GM12878 (cell line): ENCODE measurements around the gene LHX6. TPM values are rescaled to one million over a fixed set of nuclear protein-coding genes. Genes with fewer than 3 reads are reported as not detected.

ENCODE experiments used
- ATAC-seq: fragments of 200-7000 bp; cut with Tn5 transposase; 3 replicates; pipeline ENCODE4 v1.9.1; 2020; ENCODE audit warnings: mild to moderate bottlenecking, moderate library complexity
- BruUV-seq: library from RNA; stranded (reverse); fragments of 400-500 nt; replicated peaks from 2 replicates; lab custom pipeline; 2021; lab: Mats Ljungman, UMichigan
- CTCF ChIA-PET: fragments of 300-600 bp; sonication (Branson Sonifier 250); formaldehyde crosslinking; extraction: SDS; loops from one replicate; lab custom pipeline; 2021; ENCODE audit warnings: inconsistent platforms; lab: Yijun Ruan, JAX
- POLR2A ChIA-PET: fragments of 350-600 bp; formaldehyde crosslinking; extraction: SDS; loops from one replicate; lab custom pipeline; 2021; ENCODE audit warnings: inconsistent platforms; lab: Charles Lee
- RAD21 ChIA-PET: fragments of 300-600 bp; sonication (Branson Sonifier 250); formaldehyde crosslinking; loops from one replicate; lab custom pipeline; 2023; ENCODE audit warnings: antibody characterized with exemption; ENCODE audit not compliant: unreplicated experiment; lab: Charles Lee
- SMC1A ChIA-PET: fragments of 300-600 bp; sonication (Branson Sonifier 250); formaldehyde crosslinking; loops from one replicate; lab custom pipeline; 2023; ENCODE audit not compliant: unreplicated experiment, uncharacterized antibody; lab: Charles Lee
- DNase-seq: peaks from one replicate; pipeline ENCODE4 v3.0.0-alpha.2; 2011; ENCODE audit warnings: low read depth, low spot score
- FAIRE-seq: peaks from 3 replicates; lab custom pipeline; 2011; peaks lifted over from hg19 to GRCh38; lab: Jason Lieb, UNC
- H2AFZ ChIP-seq: 2 replicates; pipeline ENCODE4 v1.6.0; 2011; ENCODE audit warnings: low read depth, low read length, control low read depth; ENCODE audit not compliant: control insufficient read depth
- H3K27ac ChIP-seq: 2 replicates; pipeline ENCODE4 v1.5.1; 2011; ENCODE audit warnings: control low read depth; ENCODE audit not compliant: control insufficient read depth, insufficient read depth
- H3K27me3 ChIP-seq, 2 experiments: replicated peaks in 1 of 2; 2 replicates each; pipeline versions ENCODE4 v1.6.0 to v1.6.1; 2011; ENCODE audit warnings: low read length in 1 of 2; ENCODE audit not compliant: control insufficient read depth in 2 of 2, insufficient read depth in 2 of 2
- H3K36me3 ChIP-seq, 2 experiments: 2 replicates each; pipeline ENCODE4 v1.5.1; 2011; ENCODE audit warnings: low read length in 1 of 2; ENCODE audit not compliant: control insufficient read depth in 2 of 2, insufficient read depth in 2 of 2
- H3K4me1 ChIP-seq: 2 replicates; pipeline ENCODE4 v1.6.1; 2011; ENCODE audit warnings: mild to moderate bottlenecking, low read length, moderate library complexity, mixed read lengths; ENCODE audit not compliant: control insufficient read depth, insufficient read depth
- H3K4me2 ChIP-seq: 2 replicates; pipeline ENCODE4 v1.6.0; 2011; ENCODE audit warnings: control low read depth; ENCODE audit not compliant: control insufficient read depth, insufficient read depth
- H3K4me3 ChIP-seq: fragments of 200-600 bp; sonication (generic); 2 replicates; pipeline ENCODE4 v1.5.1; 2016
- H3K79me2 ChIP-seq: 2 replicates; pipeline ENCODE4 v1.6.0; 2011; ENCODE audit warnings: low read length; ENCODE audit not compliant: control insufficient read depth, insufficient read depth
- H3K9ac ChIP-seq: 2 replicates; pipeline ENCODE4 v1.8.0; 2011; ENCODE audit warnings: low read length, control low read depth, mixed read lengths; ENCODE audit not compliant: control insufficient read depth, insufficient read depth
- H3K9me3 ChIP-seq: replicated peaks from 3 replicates; pipeline ENCODE4 v1.5.1; 2011; ENCODE audit warnings: mild to moderate bottlenecking, low read length; ENCODE audit not compliant: control insufficient read depth, insufficient read depth
- H4K20me1 ChIP-seq: 2 replicates; pipeline ENCODE4 v1.6.0; 2011; ENCODE audit not compliant: control insufficient read depth, insufficient read depth
- CBFB ChIP-seq: IDR thresholded peaks from 2 replicates; pipeline ENCODE4 v1.6.1; 2016; ENCODE audit warnings: antibody characterized with exemption, low read depth
- CREM ChIP-seq: IDR thresholded peaks from 2 replicates; pipeline ENCODE4 v1.6.1; 2014; ENCODE audit warnings: antibody characterized with exemption, low read depth
- EZH2 ChIP-seq: IDR thresholded peaks from 2 replicates; pipeline ENCODE4 v1.6.1; 2012; ENCODE audit warnings: low read depth, mild to moderate bottlenecking, control low read depth, inconsistent platforms, low read length, borderline replicate concordance; ENCODE audit not compliant: control insufficient read depth
- NFYB ChIP-seq: IDR thresholded peaks from 2 replicates; pipeline ENCODE4 v1.6.1; 2011; ENCODE audit warnings: low read depth, mild to moderate bottlenecking, low read length, improper control_type of control experiment, moderate library complexity; ENCODE audit not compliant: insufficient read depth
- RELA ChIP-seq: fragments of 450-650 bp; IDR thresholded peaks from 2 replicates; pipeline ENCODE4 v1.8.0; 2014; ENCODE audit warnings: borderline replicate concordance; ENCODE audit not compliant: partially characterized antibody
- TAF1 ChIP-seq: IDR thresholded peaks from 2 replicates; pipeline ENCODE4 v1.6.1; 2011; ENCODE audit warnings: mild to moderate bottlenecking, low read depth, low read length, borderline replicate concordance
- USF1 ChIP-seq: IDR thresholded peaks from 2 replicates; pipeline ENCODE4 v1.6.1; 2011; ENCODE audit warnings: borderline replicate concordance, low read depth, mild to moderate bottlenecking, moderate library complexity, mixed read lengths, low read length; ENCODE audit not compliant: insufficient read depth; ENCODE audit errors: extremely low read length
- WGBS: methylation state at CpG from one replicate; pipeline ENCODE4 v1.1.6; 2016; ENCODE audit warnings: low lambda C conversion rate; ENCODE audit not compliant: insufficient replicate concordance, insufficient coverage; ENCODE audit errors: missing lambda C conversion rate; 5-methylcytosine and 5-hydroxymethylcytosine counted together
- in situ Hi-C: fragments of 300-500 bp; cut with MboI; formaldehyde crosslinking; loops from 9 replicates; pipeline ENCODE4 v1.14.3; 2018; ENCODE audit warnings: mixed read lengths
- intact Hi-C: fragments of 100-400 bp; cut with micrococcal nuclease; formaldehyde crosslinking; loops from one replicate; pipeline ENCODE4 v1.14.2; 2022; ENCODE audit not compliant: unreplicated experiment
- polyA plus RNA-seq, 11 experiments: library from polyadenylated mRNA; depleted of rRNA in 4 of 11; unstranded in 6 of 11; stranded (reverse) in 5 of 11; fragments of >200 nt; fragmentation: Nextera tagmentation in 4 of 11; fragmentation: Illumina TruSeq in 1 of 11; extraction: Ambion mirVana in 4 of 11; extraction: Trizol in 1 of 11; gene quantifications; 1 replicate in 1 of 11; 2 replicates in 10 of 11; pipeline versions ENCODE4 v1.2.1 to v1.2.3, GENCODE V29; 2011 to 2016; ENCODE audit warnings: inconsistent platforms in 2 of 11, missing spikeins in 2 of 11, low read depth in 1 of 11
- total RNA-seq, 4 experiments: library from RNA; depleted of rRNA in 3 of 4; stranded (reverse); fragments of >200 nt in 3 of 4; fragmentation: Illumina TruSeq in 1 of 4; extraction: Trizol in 1 of 4; gene quantifications; 2 replicates each; pipeline versions ENCODE4 v1.2.1 to v1.2.3, GENCODE V29; 2013 to 2021

LHX6 gene
- total and polyA plus RNA-seq, 10 of the 15 experiments (the other 5 are each of a cell fraction or from before 2014, with no cell fraction given) = not detected

GRCh38 chr9:122197426-122197825 is 31.3 kb downstream of the LHX6 start (continued):
- TF ChIP-seq EZH2 = no peak

DNA sequence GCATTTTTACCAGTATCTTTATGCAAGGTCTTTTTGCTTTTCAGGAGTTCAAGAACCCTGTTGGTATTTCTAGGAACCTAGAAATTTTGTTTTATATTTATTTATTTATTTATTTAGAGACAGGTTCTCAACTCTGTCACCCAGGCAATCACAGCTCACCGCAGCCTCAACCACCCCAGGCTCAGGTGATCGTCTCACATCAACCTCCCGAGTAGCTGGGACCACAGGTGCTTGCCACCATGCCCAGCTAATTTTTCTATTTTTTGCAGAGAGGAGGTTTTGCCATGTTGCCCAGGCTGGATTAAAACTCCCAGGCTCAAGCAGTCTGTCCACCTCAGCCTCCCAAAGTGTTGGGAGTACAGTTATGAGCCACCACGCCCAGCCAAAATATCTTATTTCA is 32.9 kb downstream of the LHX6 start:
- Histone ChIP-seq H3K9me3 (no peaks in the 10 kb centered on the region), H3K27me3 (no peaks in the 10 kb centered on the region), H3K79me2 (no peaks in the 10 kb centered on the region), H3K9ac (no peak overlapping the region), H3K4me2 (no peak overlapping the region), H3K27ac (no peak overlapping the region), H4K20me1 (no peaks in the 10 kb centered on the region), H2AFZ (no peak overlapping the region), H3K36me3 (no peaks in the 10 kb centered on the region), H3K4me1 (no peaks in the 10 kb centered on the region), H3K4me3 (no peak overlapping the region)
- in situ Hi-C loops (no loop called here), intact Hi-C loops (no loop called here)
- 41% methylated on average over 4 of the region's 4 CpGs for WGBS
- BruUV-seq = no TSS peak
- DNase-seq (no peak), FAIRE-seq (no peak), ATAC-seq (no peak)
- TF ChIP-seq TAF1 = no peak
- TF ChIP-seq EZH2 = no peak
- TF ChIP-seq USF1 = no peak
- TF ChIP-seq NFYB = no peak
- TF ChIP-seq CREM = no peak
- TF ChIP-seq RELA = no peak
- no peak for TF ChIP-seq CBFB
- POLR2A ChIA-PET = no interaction called here
- CTCF ChIA-PET = no interaction called here
- RAD21 ChIA-PET = no interaction called here
- SMC1A ChIA-PET = interaction anchor here (0.6 kb wide), 1 partner anchor 1469 kb away, joined by 3 read pairs; no protein-coding TSS in a partner anchor
